Measurements from ENCODE around the gene CA10.

CA10 gene

GRCh38 chr17:51700011-51700760 lies 458.3 kb downstream of the CA10 start:
- Histone ChIP-seq H3K27me3 (ENCODE audit: low read length) (no peaks in the 10 kb centered on the region), H3K9me2 (replicated peaks; ENCODE audit: insufficient read depth, low read length) (no peaks in the 10 kb centered on the region), H4K20me1 (ENCODE audit: low read depth, low read length) (no peaks in the 10 kb centered on the region), H3F3A (ENCODE audit: insufficient read depth) (no peaks in the 10 kb centered on the region), H3K4me2 (ENCODE audit: low read depth, low read length, poor library complexity, severe bottlenecking) (no peak overlapping the region), H3K9me3 (ENCODE audit: insufficient read depth, low read length) (no peaks in the 10 kb centered on the region), H3K36me3 (ENCODE audit: low read length) (no peaks in the 10 kb centered on the region), H3K27ac (ENCODE audit: low read depth, low read length) (no peak overlapping the region), H3K79me2 (ENCODE audit: insufficient read depth, low read length) (no peaks in the 10 kb centered on the region), H3K4me3 (ENCODE audit: insufficient read depth, low read length, poor library complexity, severe bottlenecking) (no peak overlapping the region), H2AFZ (ENCODE audit: low read depth, low read length, severe bottlenecking) (no peak overlapping the region), H3K9ac (ENCODE audit: low read length) (no peak overlapping the region)
- no peak for TF ChIP-seq CTCF (IDR thresholded peaks at IDR 0.05; ENCODE audit: insufficient read depth, low read length, poor library complexity, severe bottlenecking)
- no peak for TF ChIP-seq EZH2phosphoT487 (conservative IDR thresholded peaks at IDR 0.05; ENCODE audit: low read length)

GRCh38 chr17:51699303-51699702 lies 459.2 kb downstream of the CA10 start:
- Histone ChIP-seq H3K36me3 (ENCODE audit: low read length) (no peaks in the 10 kb centered on the region), H3K9me3 (ENCODE audit: insufficient read depth, low read length) (no peaks in the 10 kb centered on the region), H3K27ac (ENCODE audit: low read depth, low read length) (no peak overlapping the region), H3K9me2 (replicated peaks; ENCODE audit: insufficient read depth, low read length) (no peaks in the 10 kb centered on the region), H3K4me3 (ENCODE audit: insufficient read depth, low read length, poor library complexity, severe bottlenecking) (no peak overlapping the region), H2AFZ (ENCODE audit: low read depth, low read length, severe bottlenecking) (no peak overlapping the region), H3K27me3 (ENCODE audit: low read length) (no peaks in the 10 kb centered on the region), H3K4me2 (ENCODE audit: low read depth, low read length, poor library complexity, severe bottlenecking) (no peak overlapping the region), H3K9ac (ENCODE audit: low read length) (no peak overlapping the region), H4K20me1 (ENCODE audit: low read depth, low read length) (no peaks in the 10 kb centered on the region), H3K79me2 (ENCODE audit: insufficient read depth, low read length) (no peaks in the 10 kb centered on the region), H3F3A (ENCODE audit: insufficient read depth) (no peaks in the 10 kb centered on the region)
- TF ChIP-seq CTCF (IDR thresholded peaks at IDR 0.05; ENCODE audit: insufficient read depth, low read length, poor library complexity, severe bottlenecking) (no peak), EZH2phosphoT487 (conservative IDR thresholded peaks at IDR 0.05; ENCODE audit: low read length) (no peak)

DNA sequence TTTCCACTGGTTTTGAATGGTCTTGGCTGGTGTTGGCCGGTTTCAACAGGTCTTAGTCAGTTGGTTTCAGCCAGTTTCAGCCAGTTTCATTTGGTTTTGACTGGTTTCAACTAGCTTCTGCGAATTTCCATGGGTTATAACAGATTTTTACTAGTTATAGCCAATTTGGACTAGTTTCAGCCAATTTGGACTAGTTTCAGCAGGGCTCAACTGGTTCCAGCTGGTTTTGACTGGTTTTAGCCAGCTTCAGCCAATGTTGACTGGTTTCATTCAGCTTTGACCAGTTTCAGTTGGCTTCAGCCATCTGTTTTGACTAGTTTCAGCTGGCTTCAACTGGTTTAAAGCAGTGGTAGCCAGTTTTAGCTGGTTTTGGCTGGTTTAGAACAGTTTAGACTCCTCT lies 465.6 kb downstream of the CA10 start:
- no peak overlapping the region for H3K9ac ChIP-seq (ENCODE audit: low read length)
- H2AFZ ChIP-seq (ENCODE audit: low read depth, low read length, severe bottlenecking): no peak overlapping the region
- H3K4me3 ChIP-seq (ENCODE audit: insufficient read depth, low read length, poor library complexity, severe bottlenecking): no peak overlapping the region
- H3K4me2 ChIP-seq (ENCODE audit: low read depth, low read length, poor library complexity, severe bottlenecking): no peak overlapping the region
- no peaks in the 10 kb centered on the region for H3K9me2 ChIP-seq (replicated peaks; ENCODE audit: insufficient read depth, low read length)
- H3K27ac ChIP-seq (ENCODE audit: low read depth, low read length): no peak overlapping the region
- no peaks in the 10 kb centered on the region for H4K20me1 ChIP-seq (ENCODE audit: low read depth, low read length)
- H3K79me2 ChIP-seq (ENCODE audit: insufficient read depth, low read length): no peaks in the 10 kb centered on the region
- no peaks in the 10 kb centered on the region for H3K27me3 ChIP-seq (ENCODE audit: low read length)
- no peaks in the 10 kb centered on the region for H3K9me3 ChIP-seq (ENCODE audit: insufficient read depth, low read length)
- no peaks in the 10 kb centered on the region for H3F3A ChIP-seq (ENCODE audit: insufficient read depth)
- no peak for TF ChIP-seq EZH2phosphoT487 (conservative IDR thresholded peaks at IDR 0.05; ENCODE audit: low read length)
- no peak for TF ChIP-seq CTCF (IDR thresholded peaks at IDR 0.05; ENCODE audit: insufficient read depth, low read length, poor library complexity, severe bottlenecking)
- no peaks in the 10 kb centered on the region for H3K36me3 ChIP-seq (ENCODE audit: low read length)

Data from SU-DHL-6 (cell line).